DLD1 (cell line): ENCODE measurements around the gene IQCK.

Experiments used
- in situ Hi-C: cut with HindIII; loops from 2 replicates; pipeline ENCODE4 v1.10.0; 2017; ENCODE audit warnings: low sequenced_read_pairs

The IQCK gene

GRCh38 chr16:19907161-19907992 lies 189.3 kb downstream of the IQCK start:
- in situ Hi-C loops = no loop called here
